Choroid plexus epithelial cell (primary cell): ENCODE results near the gene FAAP100.

Source experiments
- DNase-seq: peaks from one replicate; pipeline ENCODE4 v3.0.0-alpha.2; 2010; ENCODE audit warnings: low read depth
- H3K4me3 ChIP-seq: 2 replicates; pipeline ENCODE4 v1.5.1; 2011; ENCODE audit warnings: low read depth, mild to moderate bottlenecking, control low read depth, low read length, moderate library complexity
- CTCF ChIP-seq: conservative IDR thresholded peaks from 2 replicates; pipeline ENCODE4 v1.5.1; 2011; ENCODE audit warnings: low read depth, mild to moderate bottlenecking, control low read depth, inconsistent platforms, low read length, moderate library complexity

The FAAP100 gene

DNA sequence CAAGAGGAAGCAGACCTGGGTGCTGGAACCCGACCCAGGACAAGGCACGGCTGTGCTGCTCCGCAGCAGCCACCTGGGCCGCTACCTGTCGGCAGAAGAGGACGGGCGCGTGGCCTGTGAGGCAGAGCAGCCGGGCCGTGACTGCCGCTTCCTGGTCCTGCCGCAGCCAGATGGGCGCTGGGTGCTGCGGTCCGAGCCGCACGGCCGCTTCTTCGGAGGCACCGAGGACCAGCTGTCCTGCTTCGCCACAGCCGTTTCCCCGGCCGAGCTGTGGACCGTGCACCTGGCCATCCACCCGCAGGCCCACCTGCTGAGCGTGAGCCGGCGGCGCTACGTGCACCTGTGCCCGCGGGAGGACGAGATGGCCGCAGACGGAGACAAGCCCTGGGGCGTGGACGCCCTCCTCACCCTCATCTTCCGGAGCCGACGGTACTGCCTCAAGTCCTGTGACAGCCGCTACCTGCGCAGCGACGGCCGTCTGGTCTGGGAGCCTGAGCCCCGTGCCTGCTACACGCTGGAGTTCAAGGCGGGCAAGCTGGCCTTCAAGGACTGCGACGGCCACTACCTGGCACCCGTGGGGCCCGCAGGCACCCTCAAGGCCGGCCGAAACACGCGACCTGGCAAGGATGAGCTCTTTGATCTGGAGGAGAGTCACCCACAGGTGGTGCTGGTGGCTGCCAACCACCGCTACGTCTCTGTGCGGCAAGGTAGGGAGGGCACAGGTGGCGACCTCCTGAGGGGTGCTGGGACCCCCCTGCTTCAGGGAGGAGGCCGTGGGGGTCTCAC, 23.3 kb downstream of the FAAP100 start:
- DNase-seq: no peak
- TF ChIP-seq CTCF: no peak
- H3K4me3 ChIP-seq: no peak overlapping the region

- no peak overlapping the region for H3K4me3 ChIP-seq
- no peak for DNase-seq
- TF ChIP-seq CTCF: no peak
Observed at GRCh38 chr17:81528384-81528650, 23.8 kb downstream of the FAAP100 start.

DNA sequence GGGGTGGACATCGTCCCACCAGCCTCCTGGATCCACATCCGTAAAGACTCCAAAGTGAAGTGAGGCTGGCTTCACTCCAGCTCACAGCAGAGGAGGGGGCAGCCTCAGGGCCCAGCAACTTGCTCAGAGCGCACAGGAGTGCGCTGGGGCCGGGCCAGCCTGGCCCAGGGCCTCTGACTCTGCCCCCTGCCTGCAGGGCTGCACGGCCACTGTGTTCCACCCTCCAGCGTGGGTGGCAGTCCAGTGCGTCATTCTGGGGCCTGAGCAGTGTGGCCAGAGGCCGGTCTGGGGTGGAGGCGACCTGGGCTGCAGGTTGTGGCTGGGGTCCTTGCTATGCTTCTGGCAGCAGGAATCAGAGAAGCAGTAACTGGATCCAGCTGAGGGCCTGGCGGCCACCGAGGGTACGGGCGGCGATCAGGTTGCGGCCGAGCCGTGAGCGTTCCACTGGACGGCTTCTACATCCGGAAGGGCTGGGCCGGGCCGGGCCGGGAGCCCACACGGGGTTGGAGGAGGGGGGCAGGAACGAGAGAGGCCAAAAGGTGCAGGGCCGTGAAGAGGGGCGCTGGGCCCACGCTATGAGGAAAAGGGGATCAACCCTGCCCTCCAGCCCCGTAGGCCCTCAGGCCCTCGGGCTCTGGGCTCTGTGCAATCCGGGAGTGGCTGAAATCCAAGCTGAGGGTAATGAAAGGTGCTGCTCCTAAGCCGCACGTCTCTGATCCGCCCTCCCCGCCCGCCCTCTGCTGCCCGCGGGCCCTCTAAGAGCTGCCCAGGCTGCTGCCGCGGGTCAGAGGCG, 24.4 kb downstream of the FAAP100 start, which contains the start of gene FSCN2:
Gene FSCN2, plus strand, starts transcription at position 787 of the 793 bp plus-strand sequence. CDS start 155 bp downstream, outside the sequence.
- TF ChIP-seq CTCF: peak; percentile 47
- H3K4me3 ChIP-seq: no peak within 1 kb of the TSS
- peak; percentile 25 for DNase-seq

GRCh38 chr17:81526662-81527571, 25.2 kb downstream of the FAAP100 start:
- TF ChIP-seq CTCF: no peak
- H3K4me3 ChIP-seq: no peak overlapping the region
- DNase-seq: no peak

DNA sequence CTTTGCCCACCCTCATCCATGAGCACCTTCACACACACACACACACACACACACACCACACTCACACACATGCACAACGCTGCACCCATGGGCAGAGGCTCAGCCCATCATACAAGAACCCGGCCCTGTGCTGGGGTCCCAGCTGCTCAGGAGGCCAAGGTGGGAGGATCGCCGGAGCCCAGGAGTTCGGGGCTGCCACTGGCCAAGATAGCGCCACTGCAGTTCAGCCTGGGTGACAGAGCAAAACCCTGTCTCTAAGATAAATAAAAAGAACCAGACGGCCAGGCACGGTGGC, 27.3 kb downstream of the FAAP100 start:
- DNase-seq: no peak
- no peak for TF ChIP-seq CTCF
- no peak overlapping the region for H3K4me3 ChIP-seq

DNA sequence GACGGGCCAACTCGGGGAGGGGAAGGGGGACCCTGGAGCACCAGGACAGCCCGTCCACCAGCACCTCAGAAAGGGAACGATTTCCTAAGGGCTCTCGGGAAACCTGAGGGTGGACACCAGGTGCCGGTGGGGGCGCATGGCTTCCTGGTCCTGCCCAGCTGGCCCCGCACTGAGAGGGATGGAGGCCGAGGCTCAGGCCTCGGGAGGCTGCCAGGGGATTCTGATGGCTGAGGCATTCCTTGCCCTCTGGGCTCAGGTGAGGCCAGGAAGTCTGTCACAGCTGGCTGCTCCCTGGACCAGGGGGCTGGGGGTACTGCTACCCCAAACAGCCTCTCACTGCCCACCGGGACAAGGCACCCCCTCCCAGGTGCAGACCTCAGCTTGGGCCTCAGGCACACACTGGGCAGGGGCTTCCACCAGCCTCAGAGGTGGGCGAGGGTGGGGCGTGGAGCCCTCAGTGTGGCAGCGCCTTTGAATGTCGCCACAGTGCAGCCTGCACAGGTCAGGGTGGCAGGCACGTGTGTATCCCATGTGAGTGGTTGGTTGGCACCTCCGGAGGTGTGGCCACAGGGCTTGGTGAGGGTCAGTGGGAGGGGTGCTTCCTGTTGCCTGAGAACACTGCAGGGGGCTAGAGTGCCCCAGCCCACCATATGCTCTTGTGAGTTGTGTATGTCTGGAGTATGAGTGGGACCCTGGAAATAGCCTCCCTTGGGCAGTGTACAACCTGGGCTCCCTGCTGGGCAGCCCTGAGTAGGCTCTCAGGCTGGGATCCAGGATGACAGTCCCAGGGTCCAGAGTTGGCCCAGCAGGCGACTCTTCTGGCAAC, 27.9 kb downstream of the FAAP100 start:
- TF ChIP-seq CTCF: no peak

More for the DNA sequence above, 27.9 kb downstream of the FAAP100 start:
- H3K4me3 ChIP-seq: no peak overlapping the region
- no peak for DNase-seq
